Ishikawa (cell line): ENCODE measurements around the gene BAG5.

ENCODE experiments used
- CEBPB ChIP-seq: IDR thresholded peaks from 2 replicates; pipeline ENCODE4 v1.6.1; 2012
- CREB1 ChIP-seq: IDR thresholded peaks from 2 replicates; pipeline ENCODE4 v1.6.1; 2012; ENCODE audit warnings: low read depth
- EGR1 ChIP-seq: IDR thresholded peaks from 2 replicates; pipeline ENCODE4 v1.6.1; 2012
- EP300 ChIP-seq: IDR thresholded peaks from 2 replicates; pipeline ENCODE4 v1.6.1; 2012; ENCODE audit warnings: borderline replicate concordance
- FOXM1 ChIP-seq: IDR thresholded peaks from 2 replicates; pipeline ENCODE4 v1.6.1; 2012; ENCODE audit warnings: low read depth, borderline replicate concordance
- NFIC ChIP-seq: IDR thresholded peaks from 2 replicates; pipeline ENCODE4 v1.6.1; 2012
- RAD21 ChIP-seq: IDR thresholded peaks from 2 replicates; pipeline ENCODE4 v1.6.1; 2012; ENCODE audit warnings: low read depth
- REST ChIP-seq: IDR thresholded peaks from 2 replicates; pipeline ENCODE4 v1.6.1; 2012; ENCODE audit warnings: low read depth, mild to moderate bottlenecking
- TAF1 ChIP-seq: IDR thresholded peaks from 2 replicates; pipeline ENCODE4 v1.6.1; 2012; ENCODE audit warnings: low read depth, mild to moderate bottlenecking
- TCF12 ChIP-seq: IDR thresholded peaks from 2 replicates; pipeline ENCODE4 v1.6.1; 2012; ENCODE audit warnings: low read depth
- TEAD4 ChIP-seq: IDR thresholded peaks from 2 replicates; pipeline ENCODE4 v1.6.1; 2012
- USF1 ChIP-seq: IDR thresholded peaks from 2 replicates; pipeline ENCODE4 v1.6.1; 2012
- YY1 ChIP-seq: IDR thresholded peaks from 2 replicates; pipeline ENCODE4 v1.6.1; 2012; ENCODE audit warnings: low read depth
- ZBTB7A ChIP-seq: IDR thresholded peaks from 2 replicates; pipeline ENCODE4 v1.6.1; 2012; ENCODE audit warnings: low read depth
- TF ChIP-seq, protein P1 (sequence below): IDR thresholded peaks from 2 replicates; pipeline ENCODE4 v1.6.1; 2012

Gene BAG5

DNA sequence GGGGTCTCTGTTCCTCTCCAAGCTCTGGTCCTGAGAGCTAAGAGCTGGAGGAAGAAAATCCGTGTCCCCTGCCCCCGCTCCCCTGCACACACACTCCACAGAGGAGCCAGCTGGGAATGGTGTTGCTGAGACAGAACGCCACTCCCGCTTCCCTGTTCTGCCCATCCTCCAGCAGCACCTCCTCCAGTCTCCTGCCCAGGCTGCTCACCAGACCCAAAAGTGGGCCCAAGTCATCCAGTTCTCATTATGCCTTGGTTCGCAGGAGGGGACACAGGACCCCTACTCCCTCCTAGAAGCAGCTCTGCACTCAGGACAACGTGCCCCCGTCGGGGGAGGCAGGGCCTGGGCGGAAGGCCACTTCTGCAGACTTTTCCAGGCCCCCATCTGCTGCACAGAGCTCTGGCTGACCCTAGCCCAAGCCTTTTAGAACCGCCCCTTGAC is 34.3 kb downstream of the BAG5 start:
- TF ChIP-seq FOXM1 (no peak), TEAD4 (no peak), NFIC (no peak), RAD21 (no peak), ZBTB7A (no peak), USF1 (no peak), REST (no peak), EGR1 (no peak), EP300 (no peak), TCF12 (no peak), CREB1 (no peak), CEBPB (no peak), TAF1 (no peak), YY1 (no peak)
- TF ChIP-seq, protein P1, sequence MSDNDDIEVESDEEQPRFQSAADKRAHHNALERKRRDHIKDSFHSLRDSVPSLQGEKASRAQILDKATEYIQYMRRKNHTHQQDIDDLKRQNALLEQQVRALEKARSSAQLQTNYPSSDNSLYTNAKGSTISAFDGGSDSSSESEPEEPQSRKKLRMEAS = no peak

DNA sequence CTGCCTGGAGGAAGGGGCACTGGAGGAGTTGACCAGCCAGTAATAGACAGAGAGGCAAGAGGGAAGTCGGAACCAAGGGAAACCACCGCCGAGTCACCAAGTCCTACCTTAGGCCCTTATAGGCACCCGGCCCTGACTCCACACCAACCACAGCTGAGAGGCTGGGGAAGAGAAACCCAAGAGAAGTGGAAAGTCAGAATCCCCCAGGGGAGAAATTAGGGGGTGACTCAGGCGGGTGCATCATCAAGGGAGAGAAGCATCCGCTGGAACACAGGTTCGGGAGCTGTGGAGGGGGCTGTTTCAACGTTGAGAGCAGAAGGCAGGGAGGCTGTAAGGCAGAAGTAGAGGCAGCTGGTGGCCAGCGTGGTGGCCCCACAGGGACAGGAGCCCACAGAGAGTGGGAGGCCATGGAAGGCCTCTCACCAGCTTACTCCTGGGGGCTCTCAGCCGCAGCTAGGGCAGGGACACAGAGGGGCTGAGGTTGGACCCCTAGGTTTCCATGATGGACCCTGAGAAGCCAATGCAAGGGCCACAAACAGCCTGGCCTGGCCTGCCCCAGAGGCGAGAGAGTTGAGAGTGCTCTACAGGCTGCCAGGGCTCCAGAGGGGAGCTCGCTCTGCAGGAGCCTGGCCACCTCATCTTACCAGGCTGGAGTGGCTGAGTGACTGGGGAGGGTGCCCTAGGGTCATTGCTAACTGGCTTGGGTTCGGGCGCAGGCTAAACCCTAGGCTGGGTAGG is 34.9 kb downstream of the BAG5 start:
- TF ChIP-seq EGR1 (no peak), YY1 (no peak), RAD21 (no peak), NFIC (no peak), REST (no peak), FOXM1 (no peak), TAF1 (no peak), TCF12 (no peak), EP300 (no peak), TEAD4 (no peak), ZBTB7A (no peak), CREB1 (no peak), USF1 (no peak), CEBPB (no peak)
- TF ChIP-seq, protein P1 = no peak

GRCh38 chr14:103526914-103527248 is 35.6 kb downstream of the BAG5 start:
- TF ChIP-seq TEAD4 (no peak), EGR1 (no peak), YY1 (no peak), ZBTB7A (no peak), REST (no peak), EP300 (no peak)
- TF ChIP-seq, protein P1 = no peak

DNA sequence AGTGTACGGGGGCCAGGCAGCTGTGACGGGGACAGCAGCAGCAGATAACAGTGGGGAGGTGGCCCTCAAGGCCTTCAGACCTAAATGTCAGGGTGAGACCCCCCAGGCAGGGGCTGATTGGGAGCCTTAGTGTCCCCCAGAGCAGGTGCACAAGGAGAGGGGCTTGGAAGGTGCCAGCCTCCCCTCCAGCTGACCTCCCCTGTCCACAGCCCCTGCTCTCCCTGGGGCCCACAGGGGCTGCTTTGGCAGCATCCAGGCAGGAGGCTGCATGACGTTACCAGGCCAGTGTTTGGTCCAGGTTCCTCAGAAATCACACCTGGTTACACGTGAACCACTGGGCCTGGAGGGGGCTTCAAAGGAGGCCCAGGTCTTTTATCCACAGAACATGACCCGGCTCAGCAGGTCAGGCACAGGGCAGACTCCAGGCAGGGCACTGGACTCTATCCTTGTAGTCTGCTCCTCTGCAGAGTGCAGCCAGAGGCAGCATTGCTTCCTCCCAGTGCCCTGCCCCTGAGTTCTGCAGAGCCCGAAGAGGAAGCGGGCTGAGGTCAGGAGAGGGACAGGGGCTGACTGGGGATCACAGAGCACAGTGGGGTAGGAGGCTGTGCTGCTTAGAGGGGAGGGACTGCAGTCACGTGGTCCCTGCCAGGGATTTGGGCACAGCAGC is 36.1 kb downstream of the BAG5 start:
- TF ChIP-seq NFIC (no peak), YY1 (no peak), USF1 (peak; percentile 55; the same call in 1 of the 2 replicates)
